ENCODE data around the gene SERPINB12. TPM values are rescaled to one million over a fixed set of nuclear protein-coding genes. Genes with fewer than 3 reads are reported as not detected.

The SERPINB12 gene
- total RNA-seq, 1 donor from 2014 or later, result not detected

- no peak for DNase-seq (ENCODE audit: low spot score)
Observed at GRCh38 chr18:63596964-63597363, 54.8 kb downstream of the SERPINB12 start.

- no peak for DNase-seq (ENCODE audit: low spot score)
Observed at GRCh38 chr18:63603355-63603754, 61.2 kb downstream of the SERPINB12 start.

- DNase-seq (ENCODE audit: low spot score), result no peak
Observed at GRCh38 chr18:63603772-63604171, 61.6 kb downstream of the SERPINB12 start.

- DNase-seq (ENCODE audit: low spot score), result no peak
Observed at GRCh38 chr18:63604791-63605567, 62.8 kb downstream of the SERPINB12 start.

- DNase-seq (ENCODE audit: low spot score), result no peak
Observed at GRCh38 chr18:63606526-63606925, 64.4 kb downstream of the SERPINB12 start.

GRCh38 chr18:63613420-63613819, 71.3 kb downstream of the SERPINB12 start:
- no peak for DNase-seq (ENCODE audit: low spot score)

GRCh38 chr18:63617049-63617914, 75.1 kb downstream of the SERPINB12 start:
- no peak for DNase-seq (ENCODE audit: low spot score)

- DNase-seq (ENCODE audit: low spot score), result no peak
Observed at GRCh38 chr18:63617915-63618234, 75.7 kb downstream of the SERPINB12 start.

Other genes starting within 250 kb of the SERPINB12 start
- 18.5 TPM for gene BCL2, start 222.6 kb upstream of the SERPINB12 start, total RNA-seq
- gene KDSR, start 175.2 kb upstream of the SERPINB12 start, total RNA-seq, result 59.4 TPM
- gene VPS4B, start 119.9 kb upstream of the SERPINB12 start, total RNA-seq, result 80.5 TPM
- gene SERPINB5, start 65.4 kb upstream of the SERPINB12 start, total RNA-seq, result 0.14 TPM
- gene SERPINB13, start 45.0 kb downstream of the SERPINB12 start, total RNA-seq, result not detected
- not detected for gene SERPINB4, start 101.9 kb downstream of the SERPINB12 start, total RNA-seq
- gene SERPINB3, start 119.5 kb downstream of the SERPINB12 start, total RNA-seq, result not detected
- gene SERPINB11, start 160.6 kb downstream of the SERPINB12 start, total RNA-seq, result not detected
- 0.17 TPM for gene SERPINB7, start 233.0 kb downstream of the SERPINB12 start, total RNA-seq

All from mucosa of gallbladder (tissue), 1 donor.